Activated naive CD4-positive, alpha-beta T cell treated with anti-CD3 and anti-CD28 coated beads for 36 hours (primary cell): ENCODE data around the gene SLC1A7. TPM values are rescaled to one million over a fixed set of nuclear protein-coding genes. Genes with fewer than 3 reads are reported as not detected.

Experiments
- CTCF ChIA-PET: fragments of 350-600 bp; sonication (Branson Sonifier 250); formaldehyde crosslinking; loops from one replicate; lab custom pipeline; 2021; ENCODE audit warnings: antibody characterized with exemption; lab: Charles Lee
- DNase-seq: peaks from one replicate; pipeline ENCODE4 v3.0.0-alpha.2; 2020
- H3K27ac Mint-ChIP-seq: one replicate; pipeline ENCODE4 v1.8.0; 2021; ENCODE audit warnings: mild to moderate bottlenecking, mixed read lengths
- H3K27me3 Mint-ChIP-seq: one replicate; pipeline ENCODE4 v1.8.0; 2021; ENCODE audit warnings: low read depth, mixed read lengths
- H3K36me3 Mint-ChIP-seq: one replicate; pipeline ENCODE4 v1.8.0; 2021; ENCODE audit warnings: low read depth, mixed read lengths
- H3K4me1 Mint-ChIP-seq: one replicate; pipeline ENCODE4 v1.8.0; 2021; ENCODE audit warnings: low read depth, mixed read lengths
- H3K4me3 Mint-ChIP-seq: one replicate; pipeline ENCODE4 v1.8.0; 2021; ENCODE audit warnings: mild to moderate bottlenecking, moderate library complexity, mixed read lengths
- H3K9me3 Mint-ChIP-seq: one replicate; pipeline ENCODE4 v1.8.0; 2021; ENCODE audit warnings: mixed read lengths
- intact Hi-C: fragments of 100-400 bp; cut with micrococcal nuclease; formaldehyde crosslinking; loops from one replicate; pipeline ENCODE4 v1.15.1; 2023
- total RNA-seq, 2 experiments: library from RNA; stranded (reverse); gene quantifications; one replicate each; pipeline ENCODE4 v1.2.3, GENCODE V29; 2021

The SLC1A7 gene
- total RNA-seq, 2 experiments from 2014 or later = not detected

DNA sequence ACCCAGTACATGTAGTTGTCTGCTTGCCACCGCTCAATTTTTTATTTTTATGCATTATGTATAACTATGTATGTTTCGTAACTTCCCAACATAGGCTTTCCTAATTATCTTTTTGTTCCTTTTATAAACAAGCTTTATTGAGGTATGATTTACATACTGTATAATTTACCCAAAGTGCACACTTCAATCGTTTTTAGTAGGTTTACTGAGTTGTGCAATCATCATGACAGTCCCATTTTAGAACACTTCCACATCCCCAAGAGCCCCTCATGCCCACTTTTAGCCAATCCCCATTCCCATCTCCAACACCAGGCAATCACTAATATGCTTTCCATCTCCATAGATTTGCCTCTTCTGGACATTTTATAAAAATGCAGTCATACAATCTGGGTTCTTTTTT is 14.3 kb upstream of the SLC1A7 start:
- CTCF ChIA-PET = no interaction called here
- no peak overlapping the region for H3K27ac Mint-ChIP-seq

DNA sequence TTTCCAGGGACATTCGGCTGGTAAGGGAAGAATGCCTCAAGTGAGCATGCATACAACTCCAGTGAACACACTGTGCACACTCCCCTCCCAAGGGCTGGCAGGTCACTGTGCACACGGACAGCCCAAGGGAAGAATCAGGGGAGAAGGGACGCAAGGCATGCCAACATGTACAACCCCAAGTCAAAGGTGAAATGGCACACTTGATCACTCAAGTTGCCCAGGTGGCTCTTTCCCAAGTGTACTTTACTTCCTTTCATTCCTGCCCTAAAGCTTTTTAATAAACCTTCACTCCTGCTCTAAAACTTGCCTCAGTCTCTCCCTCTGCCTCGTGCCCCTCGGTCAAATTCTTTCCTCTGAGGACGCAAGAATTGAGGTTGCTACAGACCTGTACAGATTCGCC is 13.5 kb upstream of the SLC1A7 start:
- Mint-ChIP-seq H3K36me3 (no peaks in the 10 kb centered on the region), H3K9me3 (no peaks in the 10 kb centered on the region), H3K4me1 (no peaks in the 10 kb centered on the region), H3K27ac (no peak overlapping the region), H3K27me3 (no peaks in the 10 kb centered on the region), H3K4me3 (no peak overlapping the region)
- CTCF ChIA-PET = interaction anchor here (0.6 to 0.9 kb wide), 2 partner anchors 25 to 287 kb away, joined by 3 to 4 read pairs; no protein-coding TSS in a partner anchor
- intact Hi-C loops = no loop called here
- DNase-seq = no peak

More for the DNA sequence above, 14.3 kb upstream of the SLC1A7 start:
- intact Hi-C loops = no loop called here
- no peak overlapping the region for H3K4me3 Mint-ChIP-seq
- H3K9me3 Mint-ChIP-seq = no peaks in the 10 kb centered on the region
- H3K27me3 Mint-ChIP-seq = no peaks in the 10 kb centered on the region
- H3K4me1 Mint-ChIP-seq = no peaks in the 10 kb centered on the region
- H3K36me3 Mint-ChIP-seq = no peaks in the 10 kb centered on the region
- DNase-seq = no peak

DNA sequence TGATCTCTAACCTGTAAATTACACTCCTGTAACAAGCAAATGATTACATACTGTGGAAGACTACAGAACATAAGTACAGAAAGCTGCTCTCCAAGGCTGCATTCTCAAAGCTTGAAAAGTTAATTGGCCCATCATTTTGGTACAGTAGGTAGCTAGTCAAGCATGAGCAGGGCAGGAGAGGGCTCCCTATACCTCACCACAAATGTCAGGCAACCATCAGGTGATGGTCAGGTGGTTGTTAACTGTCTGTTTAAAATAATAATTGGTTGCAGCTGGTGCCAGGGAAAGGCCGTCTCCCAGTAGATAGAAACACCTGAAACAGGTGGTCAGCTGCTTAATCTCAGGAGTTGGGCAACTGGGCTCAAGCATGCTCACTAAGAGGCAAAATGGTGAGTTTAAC is 13.1 kb upstream of the SLC1A7 start:
- Mint-ChIP-seq H3K4me1 (no peaks in the 10 kb centered on the region), H3K27ac (no peak overlapping the region), H3K36me3 (no peaks in the 10 kb centered on the region), H3K4me3 (no peak overlapping the region), H3K9me3 (no peaks in the 10 kb centered on the region), H3K27me3 (no peaks in the 10 kb centered on the region)
- intact Hi-C loops = no loop called here
- DNase-seq = no peak
- CTCF ChIA-PET = interaction anchor here (0.6 to 0.9 kb wide), 2 partner anchors 26 to 290 kb away, joined by 3 to 4 read pairs; no protein-coding TSS in a partner anchor

DNA sequence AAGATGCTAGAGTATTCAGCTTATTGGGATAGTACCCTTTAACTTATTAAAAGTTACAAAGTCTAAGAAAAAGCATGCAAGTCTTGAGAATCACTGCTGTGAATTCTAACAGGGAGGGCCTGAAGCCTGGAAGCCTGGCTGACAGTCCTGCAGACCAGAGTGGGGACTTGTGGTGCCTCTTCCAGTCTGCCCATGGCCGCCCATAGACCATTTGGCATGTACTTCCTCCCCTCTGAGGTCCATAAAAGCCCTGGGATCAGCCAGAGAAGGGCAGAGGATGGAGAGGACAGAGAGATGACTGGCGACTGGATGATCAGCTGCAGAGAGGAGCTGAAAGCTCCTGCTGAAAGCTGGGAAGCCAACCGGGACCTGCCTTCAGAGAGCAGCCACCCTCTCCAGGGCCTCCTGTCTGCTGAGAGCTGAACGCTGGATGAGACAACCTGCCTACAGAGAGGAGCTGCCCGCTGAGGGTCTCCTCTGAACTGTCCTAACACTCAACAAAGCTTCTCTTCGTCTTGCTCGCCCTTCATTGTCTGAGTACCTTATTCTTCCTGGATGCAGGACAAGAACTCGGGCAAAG is 12.5 kb upstream of the SLC1A7 start:
- H3K4me1 Mint-ChIP-seq = no peaks in the 10 kb centered on the region
- intact Hi-C loops = no loop called here

DNA sequence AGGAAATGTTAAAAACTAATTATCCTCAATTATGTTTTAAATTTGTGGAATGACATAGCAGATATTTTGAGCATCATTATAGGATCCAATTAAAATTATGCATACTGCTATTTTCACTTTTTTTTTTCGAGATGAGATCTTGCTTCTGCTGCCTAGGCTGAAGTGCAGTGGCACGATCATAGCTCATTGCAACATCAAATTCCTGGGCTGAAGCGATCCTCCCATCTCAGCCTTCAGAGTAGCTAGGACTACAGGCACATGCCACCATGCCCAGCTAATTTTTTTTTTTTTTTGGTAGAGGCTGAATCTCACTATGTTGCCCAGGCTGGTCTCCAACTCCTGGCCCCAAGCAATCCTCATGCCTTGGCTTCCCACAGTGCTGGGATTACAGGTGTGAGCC is 11.3 kb upstream of the SLC1A7 start:
- Mint-ChIP-seq H3K27ac (no peak overlapping the region), H3K27me3 (no peaks in the 10 kb centered on the region), H3K36me3 (no peaks in the 10 kb centered on the region), H3K9me3 (no peaks in the 10 kb centered on the region), H3K4me1 (no peaks in the 10 kb centered on the region), H3K4me3 (no peak overlapping the region)
- intact Hi-C loops = no loop called here
- CTCF ChIA-PET = interaction anchor here (0.7 to 1.2 kb wide), 4 partner anchors 17 to 101 kb away, joined by 3 to 4 read pairs (median 3); no protein-coding TSS in a partner anchor
- DNase-seq = no peak

More for the DNA sequence above, 12.5 kb upstream of the SLC1A7 start:
- no peaks in the 10 kb centered on the region for H3K27me3 Mint-ChIP-seq
- H3K36me3 Mint-ChIP-seq = no peaks in the 10 kb centered on the region
- CTCF ChIA-PET = interaction anchor here (0.6 to 0.9 kb wide), 3 partner anchors 26 to 291 kb away, joined by 3 to 4 read pairs (median 3); no protein-coding TSS in a partner anchor
- H3K4me3 Mint-ChIP-seq = no peak overlapping the region
- DNase-seq = no peak
- H3K9me3 Mint-ChIP-seq = no peaks in the 10 kb centered on the region
- H3K27ac Mint-ChIP-seq = no peak overlapping the region

DNA sequence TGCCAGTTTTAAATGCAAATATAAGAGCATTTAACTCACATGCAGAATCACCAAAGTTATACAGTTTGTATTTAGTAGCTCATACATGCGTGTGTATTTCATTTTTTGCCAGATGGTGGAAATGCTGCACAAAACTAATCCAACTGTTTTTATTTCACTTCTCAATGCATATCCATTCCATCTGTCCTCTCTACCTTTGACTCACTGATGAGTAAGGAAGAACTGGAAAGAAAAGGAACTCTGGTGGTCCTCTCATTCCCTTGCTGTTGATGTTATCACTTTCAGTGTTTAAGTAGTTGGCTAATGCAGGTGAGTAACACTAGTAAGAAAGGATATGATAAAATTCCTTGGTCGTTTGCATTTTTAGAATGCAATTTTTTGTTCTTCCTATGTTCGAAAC is 5.7 kb upstream of the SLC1A7 start:
- no peak overlapping the region for H3K27ac Mint-ChIP-seq
- CTCF ChIA-PET = interaction anchor here (1.0 to 2.0 kb wide), 3 partner anchors 11 to 39 kb away, joined by 3 to 7 read pairs (median 5); no protein-coding TSS in a partner anchor
- intact Hi-C loops = no loop called here

DNA sequence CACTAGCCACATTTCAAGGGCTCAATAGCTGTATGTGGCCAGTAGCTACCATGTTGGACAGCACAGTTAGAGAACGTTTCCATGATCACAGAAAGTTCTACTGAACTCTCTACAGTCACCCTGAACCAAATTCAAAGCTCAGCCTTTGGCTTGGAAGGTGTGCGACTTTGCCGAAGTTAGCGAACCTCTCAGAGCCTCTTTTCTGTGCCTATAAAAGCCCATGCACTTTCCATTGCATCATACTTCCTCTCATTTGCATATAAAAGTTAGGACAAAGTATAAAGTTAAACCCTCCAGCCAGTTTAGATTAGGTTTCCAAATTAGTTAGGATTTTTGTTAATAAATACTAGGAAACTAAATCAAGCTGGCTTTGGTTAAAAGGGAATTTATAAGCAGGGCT is 4.7 kb upstream of the SLC1A7 start:
- Mint-ChIP-seq H3K27ac (no peak overlapping the region), H3K36me3 (no peaks in the 10 kb centered on the region), H3K9me3 (no peaks in the 10 kb centered on the region), H3K4me1 (no peaks in the 10 kb centered on the region), H3K27me3 (no peaks in the 10 kb centered on the region), H3K4me3 (no peak overlapping the region)
- no peak for DNase-seq
- CTCF ChIA-PET = interaction anchor here (1.0 to 2.0 kb wide), 3 partner anchors 10 to 40 kb away, joined by 3 to 7 read pairs (median 5); no protein-coding TSS in a partner anchor
- intact Hi-C loops = no loop called here

More for the DNA sequence above, 5.7 kb upstream of the SLC1A7 start:
- no peaks in the 10 kb centered on the region for H3K36me3 Mint-ChIP-seq
- no peak overlapping the region for H3K4me3 Mint-ChIP-seq
- H3K9me3 Mint-ChIP-seq = no peaks in the 10 kb centered on the region
- DNase-seq = no peak
- no peaks in the 10 kb centered on the region for H3K4me1 Mint-ChIP-seq
- no peaks in the 10 kb centered on the region for H3K27me3 Mint-ChIP-seq

DNA sequence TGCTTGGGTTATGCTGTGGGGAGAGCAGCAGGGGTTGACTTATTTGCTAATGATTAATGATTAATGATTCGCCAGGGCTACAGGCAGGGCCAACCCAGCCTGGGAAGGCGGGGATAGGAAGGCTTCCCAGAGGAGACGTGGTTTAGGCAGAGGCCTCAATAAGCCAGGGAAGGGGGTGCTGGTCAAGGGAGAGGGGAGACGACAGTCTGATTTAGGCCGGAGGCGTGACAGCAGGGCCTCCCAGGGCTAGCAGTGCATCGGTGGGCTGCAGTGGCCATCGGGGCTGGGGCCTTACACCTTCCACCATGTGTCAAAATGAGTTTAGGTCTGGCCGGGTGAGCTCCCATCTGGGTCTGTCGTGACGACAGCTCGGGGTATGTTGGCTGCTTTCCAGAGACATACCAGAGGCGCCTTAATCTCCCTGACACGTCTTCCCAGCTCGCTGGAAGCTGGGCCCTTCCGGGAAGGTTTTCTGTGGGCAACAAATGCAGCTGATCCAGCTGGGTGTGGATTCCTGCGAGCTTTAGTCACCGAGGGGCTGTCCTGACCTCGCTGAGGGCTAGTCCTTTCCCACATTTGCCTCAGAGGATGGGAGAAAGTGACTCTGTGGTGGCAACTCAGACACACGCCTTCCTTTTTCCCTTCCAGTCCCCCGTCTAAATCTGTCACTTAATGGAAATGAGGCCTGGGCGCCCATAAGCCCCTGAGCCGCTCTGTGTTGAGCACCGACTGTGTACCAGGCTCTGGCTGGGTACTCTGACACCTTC is 3.7 kb upstream of the SLC1A7 start:
- CTCF ChIA-PET = no interaction called here
- no peaks in the 10 kb centered on the region for H3K36me3 Mint-ChIP-seq
- no peak overlapping the region for H3K4me3 Mint-ChIP-seq
- no peaks in the 10 kb centered on the region for H3K4me1 Mint-ChIP-seq
- no peaks in the 10 kb centered on the region for H3K27me3 Mint-ChIP-seq
- no peak for DNase-seq
- no peaks in the 10 kb centered on the region for H3K9me3 Mint-ChIP-seq
- no peak overlapping the region for H3K27ac Mint-ChIP-seq
- intact Hi-C loops = no loop called here

DNA sequence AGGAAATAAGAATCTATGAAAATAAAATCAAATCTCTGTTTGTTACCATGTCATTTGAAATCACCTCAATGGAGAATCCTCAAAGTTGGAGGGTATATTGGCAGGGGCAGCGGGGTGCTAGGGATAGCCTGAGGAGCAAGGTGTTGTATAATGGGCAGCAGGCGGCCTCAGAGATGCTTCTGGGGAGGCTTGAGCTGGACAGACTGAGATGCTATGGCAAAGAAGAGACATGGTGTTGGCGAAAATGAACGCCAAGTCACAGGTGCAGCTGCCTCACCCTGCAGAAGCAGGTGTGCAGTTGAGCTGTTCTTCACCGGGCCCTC is 3.1 kb upstream of the SLC1A7 start:
- intact Hi-C loops = no loop called here
- Mint-ChIP-seq H3K36me3 (no peaks in the 10 kb centered on the region), H3K27me3 (no peaks in the 10 kb centered on the region), H3K9me3 (no peaks in the 10 kb centered on the region), H3K27ac (no peak overlapping the region), H3K4me1 (no peaks in the 10 kb centered on the region), H3K4me3 (no peak overlapping the region)
- DNase-seq = no peak
- CTCF ChIA-PET = no interaction called here

DNA sequence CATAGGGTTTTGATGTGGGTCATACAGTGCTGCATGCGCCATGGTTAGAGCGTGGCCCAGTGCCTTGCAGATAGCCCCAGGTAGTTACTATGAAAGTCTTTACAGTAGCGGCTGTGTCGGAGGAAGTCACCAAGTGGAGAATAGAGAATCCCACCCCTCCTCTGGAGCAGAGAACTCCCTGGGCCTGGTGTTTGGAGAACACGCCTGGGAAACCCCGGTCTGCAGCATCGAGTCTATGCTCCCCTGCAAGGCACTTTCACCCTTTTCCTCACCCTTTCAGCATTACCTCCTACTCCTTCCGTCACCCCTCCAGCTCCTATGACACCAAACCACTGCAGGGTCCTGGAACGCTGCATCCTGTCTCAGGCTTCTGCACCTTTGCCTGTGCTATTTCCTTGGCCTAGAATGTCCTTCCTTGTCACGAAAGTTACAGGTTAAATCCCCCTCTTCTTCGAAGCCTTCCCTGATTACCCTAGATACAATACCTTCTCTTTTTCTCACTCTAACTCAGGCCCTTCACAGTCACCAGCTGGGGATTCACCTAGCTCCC is 2.7 kb upstream of the SLC1A7 start:
- Mint-ChIP-seq H3K36me3 (no peaks in the 10 kb centered on the region), H3K4me3 (no peak overlapping the region), H3K27ac (no peak overlapping the region), H3K9me3 (no peaks in the 10 kb centered on the region), H3K4me1 (no peaks in the 10 kb centered on the region), H3K27me3 (no peaks in the 10 kb centered on the region)
- CTCF ChIA-PET = interaction anchor here (0.5 kb wide), 2 partner anchors 85 to 270 kb away, joined by 3 read pairs; no protein-coding TSS in a partner anchor
- intact Hi-C loops = no loop called here
- DNase-seq = no peak

DNA sequence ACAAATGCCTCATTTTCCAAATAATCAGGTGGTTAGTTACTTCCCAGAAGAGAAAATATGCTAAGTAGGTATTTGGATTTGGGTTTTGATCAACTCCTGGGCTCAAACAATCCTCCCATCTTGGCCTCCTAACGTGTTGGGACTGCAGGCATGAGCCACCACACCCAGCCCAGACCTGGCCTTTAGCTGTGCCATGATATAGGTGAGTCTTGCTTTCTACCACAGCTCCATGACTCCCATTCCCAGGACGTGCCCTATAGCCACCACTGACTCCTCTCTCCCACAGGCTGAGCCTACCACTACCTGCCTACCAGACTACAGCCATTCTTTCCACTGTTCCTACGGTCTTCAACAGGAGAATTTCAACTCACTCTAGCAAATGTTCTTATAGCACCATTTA is 1.8 kb upstream of the SLC1A7 start:
- Mint-ChIP-seq H3K36me3 (no peaks in the 10 kb centered on the region), H3K27ac (no peak overlapping the region), H3K27me3 (no peaks in the 10 kb centered on the region), H3K9me3 (no peaks in the 10 kb centered on the region), H3K4me3 (no peak overlapping the region), H3K4me1 (no peaks in the 10 kb centered on the region)
- no peak for DNase-seq
- intact Hi-C loops = no loop called here
- CTCF ChIA-PET = no interaction called here

DNA sequence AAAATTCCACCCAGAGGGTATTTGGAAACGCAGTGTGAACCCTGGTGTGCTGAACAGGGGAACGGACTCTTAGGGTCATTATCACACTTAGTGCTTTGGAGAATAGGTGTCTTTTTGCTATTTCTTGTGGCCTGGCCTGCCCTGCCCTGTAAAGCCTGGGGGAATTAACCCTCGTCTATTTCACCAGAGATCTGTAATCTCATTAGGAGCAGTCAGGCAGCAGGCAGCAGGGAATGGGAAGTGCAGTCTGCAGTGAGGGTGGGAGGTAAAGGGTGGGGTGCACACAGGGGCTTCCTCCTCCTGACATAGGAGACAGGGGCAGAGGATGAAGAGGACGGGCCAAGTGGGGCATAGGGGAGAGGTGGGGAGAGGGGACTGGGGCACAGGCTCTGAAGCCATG is 1.1 kb upstream of the SLC1A7 start:
- no peaks in the 10 kb centered on the region for H3K4me1 Mint-ChIP-seq
- no peaks in the 10 kb centered on the region for H3K9me3 Mint-ChIP-seq
- H3K36me3 Mint-ChIP-seq = no peaks in the 10 kb centered on the region
- no peaks in the 10 kb centered on the region for H3K27me3 Mint-ChIP-seq
- no peak for DNase-seq
- intact Hi-C loops = no loop called here
- no peak overlapping the region for H3K4me3 Mint-ChIP-seq
- H3K27ac Mint-ChIP-seq = no peak overlapping the region
- CTCF ChIA-PET = no interaction called here
